Measurements from ENCODE around the gene ACSL1. TPM values are rescaled to one million over a fixed set of nuclear protein-coding genes. Genes with fewer than 3 reads are reported as not detected.

Gene ACSL1
- total and polyA plus RNA-seq, 8 donors = 42.8 to 1,170 (median 51.3) TPM

DNA sequence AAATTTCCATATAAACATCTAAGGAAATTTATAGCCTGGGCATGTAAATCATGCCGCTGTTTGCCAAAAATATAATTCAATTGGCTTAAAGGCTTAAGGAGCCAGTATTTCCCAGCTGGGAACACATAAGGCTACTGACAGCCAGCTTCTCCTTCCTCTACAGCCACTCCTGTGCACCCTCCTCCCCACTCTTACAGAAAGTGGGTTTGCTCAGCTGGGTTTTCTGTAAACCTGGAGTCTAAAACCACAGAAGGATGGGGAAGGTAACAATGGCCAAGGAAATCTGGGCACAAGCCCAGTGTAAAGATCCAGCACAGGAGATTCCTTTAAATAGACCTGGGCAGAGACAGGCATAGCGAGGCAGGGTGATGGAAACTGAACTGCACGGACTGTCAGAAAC is 18.5 kb downstream of the ACSL1 start:
- Histone ChIP-seq H3K36me3 (peaks cover 0 to 9% (median under 1%) of the 10 kb centered on the region in 4 donors), H3K9me3 (no peaks in the 10 kb centered on the region), H3K27ac (peak overlapping the region in 4 of 5 donors; percentile 3 to 72 (median 65)), H3K27me3 (no peaks in the 10 kb centered on the region), H3K4me3 (no peak overlapping the region), H3K4me1 (peaks cover 31 to 73% (median 52%) of the 10 kb centered on the region in 4 donors)
- DNase-seq = peak in 1 of 2 donors; percentile 73
- intact Hi-C loops (cut with DNase I; ENCODE audit: low total_unique reads) = no loop called here
- 42 to 64% (median 51%) methylated on average over 3 of the region's 3 CpGs for WGBS, 5 donors
- no peak for TF ChIP-seq POLR2AphosphoS5 (IDR thresholded peaks at IDR 0.05)
- no peak for TF ChIP-seq EP300 (IDR thresholded peaks at IDR 0.05)
- TF ChIP-seq CTCF (IDR thresholded peaks at IDR 0.05) = no peak
- no peak for TF ChIP-seq POLR2A (IDR thresholded peaks at IDR 0.05)

GRCh38 chr4:184806711-184807110 is 19.1 kb downstream of the ACSL1 start:
- TF ChIP-seq EP300 (IDR thresholded peaks at IDR 0.05) (no peak), CTCF (IDR thresholded peaks at IDR 0.05) (no peak), POLR2AphosphoS5 (IDR thresholded peaks at IDR 0.05) (no peak), POLR2A (IDR thresholded peaks at IDR 0.05) (no peak)
- Histone ChIP-seq H3K9me3 (no peaks in the 10 kb centered on the region), H3K4me3 (no peak overlapping the region), H3K27me3 (no peaks in the 10 kb centered on the region), H3K4me1 (peaks cover 31 to 71% (median 52%) of the 10 kb centered on the region in 4 donors), H3K27ac (peak overlapping the region in 2 of 5 donors; percentile 65 to 72), H3K36me3 (peaks cover 0 to 13% (median 2%) of the 10 kb centered on the region in 4 donors)
- DNase-seq = no peak
- WGBS, 5 donors = 83 to 95% (median 88%) methylated on average over 1 of the region's 1 CpG
- intact Hi-C loops (cut with DNase I; ENCODE audit: low total_unique reads) = no loop called here

- no peak for TF ChIP-seq POLR2A (IDR thresholded peaks at IDR 0.05)
- TF ChIP-seq CTCF (IDR thresholded peaks at IDR 0.05) = no peak
- no peak for TF ChIP-seq POLR2AphosphoS5 (IDR thresholded peaks at IDR 0.05)
- no peak overlapping the region for H3K4me3 ChIP-seq
- H3K27me3 ChIP-seq = no peaks in the 10 kb centered on the region
- 79 to 96% (median 90%) methylated on average over 2 of the region's 2 CpGs for WGBS, 5 donors
- H3K27ac ChIP-seq = peak overlapping the region; percentile 8 to 72 (median 65)
- H3K4me1 ChIP-seq = peaks cover 31 to 75% (median 52%) of the 10 kb centered on the region in 4 donors
- intact Hi-C loops (cut with DNase I; ENCODE audit: low total_unique reads) = no loop called here
- no peak for DNase-seq
- H3K9me3 ChIP-seq = no peaks in the 10 kb centered on the region
- peaks cover 0 to 18% (median 2%) of the 10 kb centered on the region in 4 donors for H3K36me3 ChIP-seq
Measured at GRCh38 chr4:184806229-184806550, 19.6 kb downstream of the ACSL1 start.

DNA sequence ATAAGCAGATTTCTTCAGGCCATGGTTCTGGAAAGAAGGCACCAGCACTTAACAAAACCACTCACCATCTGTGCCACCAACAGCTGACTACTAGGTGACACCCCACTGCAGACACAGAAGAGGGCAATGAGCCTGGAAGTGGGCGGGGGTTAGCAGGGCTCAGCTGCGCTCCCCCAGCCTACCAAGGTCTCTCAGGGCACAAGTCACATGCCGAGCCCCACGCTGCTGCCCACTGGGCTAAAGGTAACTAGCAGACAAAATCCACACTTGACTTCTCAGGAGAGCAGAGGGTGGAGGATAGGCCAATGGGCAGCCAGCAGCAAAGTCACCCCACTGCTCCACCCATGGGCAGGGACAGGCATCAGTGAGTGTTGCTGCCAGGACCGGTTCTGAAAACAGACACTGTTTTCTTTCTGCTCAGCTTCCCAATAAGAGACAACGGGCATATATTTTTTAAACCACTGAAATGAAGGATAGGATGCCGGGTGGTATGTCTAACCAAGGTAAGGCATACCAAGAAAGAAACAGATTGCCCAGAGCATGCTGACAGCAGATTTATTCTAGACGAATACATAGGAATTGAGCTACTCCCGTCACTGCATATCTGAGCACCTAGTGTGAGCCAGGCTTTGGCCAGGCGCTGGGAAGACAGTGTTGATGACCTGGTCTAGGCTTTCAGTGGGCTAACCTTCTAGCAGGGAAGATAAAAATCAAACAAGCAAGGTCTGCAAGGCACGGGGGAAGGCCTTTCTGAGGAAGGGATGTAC is 20.1 kb downstream of the ACSL1 start:
- H3K4me1 ChIP-seq = peaks cover 31 to 75% (median 52%) of the 10 kb centered on the region in 4 donors
- TF ChIP-seq POLR2A (IDR thresholded peaks at IDR 0.05) (no peak), POLR2AphosphoS5 (IDR thresholded peaks at IDR 0.05) (peak; percentile 16 to 53 (median 38))
- intact Hi-C loops (cut with DNase I; ENCODE audit: low total_unique reads) = no loop called here
- no peak overlapping the region for H3K4me3 ChIP-seq
- H3K27me3 ChIP-seq = no peaks in the 10 kb centered on the region
- 28 to 50% (median 44%) methylated on average over 11 of the region's 11 CpGs for WGBS, 5 donors
- H3K36me3 ChIP-seq = peaks cover 0 to 24% (median 2%) of the 10 kb centered on the region in 4 donors
- peak overlapping the region; percentile 8 to 72 (median 65) for H3K27ac ChIP-seq
- no peaks in the 10 kb centered on the region for H3K9me3 ChIP-seq
- peak; percentile 82 to 89 for DNase-seq

- intact Hi-C loops (cut with DNase I; ENCODE audit: low total_unique reads) = no loop called here
- H3K4me1 ChIP-seq = peaks cover 31 to 75% (median 52%) of the 10 kb centered on the region in 4 donors
- H3K4me3 ChIP-seq = no peak overlapping the region
- H3K36me3 ChIP-seq = peaks cover 0 to 24% (median 8%) of the 10 kb centered on the region in 4 donors
- no peak for TF ChIP-seq CTCF (IDR thresholded peaks at IDR 0.05)
- TF ChIP-seq EP300 (IDR thresholded peaks at IDR 0.05) = no peak
- no peak for TF ChIP-seq POLR2AphosphoS5 (IDR thresholded peaks at IDR 0.05)
- no peak for TF ChIP-seq POLR2A (IDR thresholded peaks at IDR 0.05)
- H3K9me3 ChIP-seq = no peaks in the 10 kb centered on the region
- DNase-seq = no peak
- H3K27me3 ChIP-seq = no peaks in the 10 kb centered on the region
- H3K27ac ChIP-seq = peak overlapping the region in 3 of 5 donors; percentile 38 to 72 (median 56)
- WGBS, 5 donors = 50 to 74% (median 64%) methylated on average over 5 of the region's 5 CpGs
Measured at GRCh38 chr4:184804621-184805020, 21.1 kb downstream of the ACSL1 start.

Data from stomach (tissue), 9 donors.